Mesendoderm (in vitro differentiated cells): ENCODE measurements around the gene EGF.
"Not testable (repeated sequence)": the region's sequence is repeated elsewhere in the genome, so short reads cannot be mapped to it uniquely, and the experiment has no call there.

Source experiments
- DNase-seq: peaks from one replicate; pipeline ENCODE4 v3.0.0; 2013
- H2AK5ac ChIP-seq: 2 replicates; pipeline ENCODE4 v1.6.1; 2013; ENCODE audit warnings: low read length, inconsistent platforms
- H2BK120ac ChIP-seq: 2 replicates; pipeline ENCODE4 v1.6.1; 2013; ENCODE audit warnings: low read depth, mild to moderate bottlenecking, low read length, moderate library complexity, mixed read lengths
- H2BK15ac ChIP-seq: replicated peaks from 2 replicates; pipeline ENCODE4 v1.6.1; 2013; ENCODE audit warnings: low read depth, mild to moderate bottlenecking, moderate library complexity
- H2BK5ac ChIP-seq: 2 replicates; pipeline ENCODE4 v1.6.1; 2013; ENCODE audit warnings: low read length, inconsistent platforms
- H3K18ac ChIP-seq: 2 replicates; pipeline ENCODE4 v1.6.1; 2013; ENCODE audit warnings: mild to moderate bottlenecking, low read length, mixed read lengths
- H3K23ac ChIP-seq: one replicate; pipeline ENCODE4 v1.6.1; 2013; ENCODE audit warnings: low read length
- H3K27ac ChIP-seq: 2 replicates; pipeline ENCODE4 v1.5.1; 2013; ENCODE audit warnings: low read depth, mild to moderate bottlenecking, inconsistent platforms, low read length, moderate library complexity
- H3K27me3 ChIP-seq: 2 replicates; pipeline ENCODE4 v1.6.1; 2013; ENCODE audit warnings: low read length, control low read depth, mild to moderate bottlenecking, inconsistent platforms; ENCODE audit not compliant: insufficient read depth, poor library complexity
- H3K36me3 ChIP-seq: 2 replicates; pipeline ENCODE4 v1.6.1; 2013; ENCODE audit warnings: low read length, inconsistent platforms; ENCODE audit not compliant: control insufficient read depth, insufficient read depth
- H3K4ac ChIP-seq: one replicate; pipeline ENCODE4 v1.6.1; 2013; ENCODE audit warnings: low read depth, mild to moderate bottlenecking, low read length, moderate library complexity
- H3K4me1 ChIP-seq: 2 replicates; pipeline ENCODE4 v1.6.1; 2013; ENCODE audit warnings: low read depth, low read length, inconsistent platforms; ENCODE audit not compliant: control insufficient read depth
- H3K4me2 ChIP-seq: 2 replicates; pipeline ENCODE4 v1.6.1; 2013; ENCODE audit warnings: low read length
- H3K4me3 ChIP-seq: 2 replicates; pipeline ENCODE4 v1.5.1; 2013; ENCODE audit warnings: mild to moderate bottlenecking, low read length
- H3K56ac ChIP-seq: one replicate; pipeline ENCODE4 v1.6.1; 2013; ENCODE audit warnings: low read length
- H3K79me1 ChIP-seq: 2 replicates; pipeline ENCODE4 v1.6.1; 2013; ENCODE audit warnings: low read length, inconsistent platforms
- H3K79me2 ChIP-seq: 2 replicates; pipeline ENCODE4 v1.6.1; 2013; ENCODE audit warnings: mild to moderate bottlenecking, low read length; ENCODE audit not compliant: control insufficient read depth, insufficient read depth
- H3K9ac ChIP-seq: 2 replicates; pipeline ENCODE4 v1.6.1; 2013; ENCODE audit warnings: low read length, inconsistent platforms
- H4K5ac ChIP-seq: one replicate; pipeline ENCODE4 v1.6.1; 2013; ENCODE audit warnings: low read length
- H4K8ac ChIP-seq: one replicate; pipeline ENCODE4 v1.6.1; 2013; ENCODE audit warnings: low read depth, mild to moderate bottlenecking, control low read depth, low read length, moderate library complexity
- WGBS: extraction: QIAGEN DNeasy Blood & Tissue Kit; methylation state at CpG from one replicate; pipeline ENCODE4 v1.1.7; 2013; ENCODE audit warnings: low lambda C conversion rate, missing lambda C conversion rate; ENCODE audit not compliant: insufficient coverage; ENCODE audit errors: extremely low coverage; 5-methylcytosine and 5-hydroxymethylcytosine counted together

EGF gene

GRCh38 chr4:109945056-109945455 is 32.4 kb downstream of the EGF start:
- H3K4me1 ChIP-seq = no peaks in the 10 kb centered on the region
- WGBS = no CpG with 5 or more reads among the region's 4 CpGs
- H3K27ac ChIP-seq = no peak overlapping the region

GRCh38 chr4:109946120-109946519 is 33.4 kb downstream of the EGF start:
- Histone ChIP-seq H3K9ac (no peak overlapping the region), H3K4me2 (no peak overlapping the region), H3K27ac (no peak overlapping the region), H2BK5ac (no peak overlapping the region), H3K79me2 (no peaks in the 10 kb centered on the region), H3K4ac (no peak overlapping the region), H3K79me1 (peaks cover 2% of the 10 kb centered on the region), H3K36me3 (peaks cover 2% of the 10 kb centered on the region), H4K5ac (no peak overlapping the region), H3K27me3 (no peaks in the 10 kb centered on the region), H4K8ac (no peak overlapping the region), H3K23ac (no peak overlapping the region), H3K4me3 (no peak overlapping the region), H3K4me1 (no peaks in the 10 kb centered on the region), H3K56ac (no peak overlapping the region), H3K18ac (no peak overlapping the region), H2BK15ac (no peak overlapping the region), H2BK120ac (no peak overlapping the region), H2AK5ac (no peak overlapping the region)
- no CpG with 5 or more reads among the region's 1 CpG for WGBS
- DNase-seq = no peak

More at GRCh38 chr4:109945056-109945455, 32.4 kb downstream of the EGF start:
- no peak overlapping the region for H3K23ac ChIP-seq
- no peak overlapping the region for H3K18ac ChIP-seq
- no peak overlapping the region for H2BK120ac ChIP-seq
- H3K4me2 ChIP-seq = no peak overlapping the region
- no peaks in the 10 kb centered on the region for H3K79me2 ChIP-seq
- peaks cover 2% of the 10 kb centered on the region for H3K36me3 ChIP-seq
- H2BK5ac ChIP-seq = no peak overlapping the region
- no peak for DNase-seq
- H3K79me1 ChIP-seq = peaks cover 2% of the 10 kb centered on the region
- H3K56ac ChIP-seq = no peak overlapping the region
- no peak overlapping the region for H3K4me3 ChIP-seq
- no peak overlapping the region for H2BK15ac ChIP-seq
- H3K27me3 ChIP-seq = no peaks in the 10 kb centered on the region
- no peak overlapping the region for H3K4ac ChIP-seq
- H4K5ac ChIP-seq = no peak overlapping the region
- no peak overlapping the region for H3K9ac ChIP-seq
- H4K8ac ChIP-seq = no peak overlapping the region
- no peak overlapping the region for H2AK5ac ChIP-seq

- WGBS = no CpG with 5 or more reads among the region's 1 CpG
- H3K4me2 ChIP-seq = no peak overlapping the region
- no peaks in the 10 kb centered on the region for H3K79me2 ChIP-seq
- no peak overlapping the region for H2BK15ac ChIP-seq
- no peak overlapping the region for H3K4ac ChIP-seq
- no peak overlapping the region for H3K56ac ChIP-seq
- no peak overlapping the region for H3K4me3 ChIP-seq
- no peak overlapping the region for H3K23ac ChIP-seq
- no peak for DNase-seq
- H3K9ac ChIP-seq = no peak overlapping the region
- H4K5ac ChIP-seq = no peak overlapping the region
- no peak overlapping the region for H2BK120ac ChIP-seq
- no peaks in the 10 kb centered on the region for H3K27me3 ChIP-seq
- H3K4me1 ChIP-seq = no peaks in the 10 kb centered on the region
- H3K18ac ChIP-seq = no peak overlapping the region
- peaks cover 2% of the 10 kb centered on the region for H3K36me3 ChIP-seq
- H3K27ac ChIP-seq = no peak overlapping the region
- no peak overlapping the region for H4K8ac ChIP-seq
- H3K79me1 ChIP-seq = peaks cover under 1% of the 10 kb centered on the region
- H2BK5ac ChIP-seq = no peak overlapping the region
- no peak overlapping the region for H2AK5ac ChIP-seq
These were observed 34.8 kb downstream of the EGF start for GRCh38 chr4:109947457-109947856.

GRCh38 chr4:109947918-109948317 is 35.2 kb downstream of the EGF start:
- no peak overlapping the region for H3K23ac ChIP-seq
- no peak overlapping the region for H3K4me3 ChIP-seq
- H3K9ac ChIP-seq = no peak overlapping the region
- peaks cover 2% of the 10 kb centered on the region for H3K36me3 ChIP-seq
- H2BK120ac ChIP-seq = no peak overlapping the region
- H3K27me3 ChIP-seq = no peaks in the 10 kb centered on the region
- no peak overlapping the region for H3K4ac ChIP-seq
- no peak overlapping the region for H3K27ac ChIP-seq
- H3K56ac ChIP-seq = no peak overlapping the region
- H2BK15ac ChIP-seq = no peak overlapping the region
- no peak overlapping the region for H3K4me2 ChIP-seq
- no peak overlapping the region for H2AK5ac ChIP-seq
- H4K8ac ChIP-seq = no peak overlapping the region
- H2BK5ac ChIP-seq = no peak overlapping the region
- H3K4me1 ChIP-seq = no peaks in the 10 kb centered on the region
- no peak for DNase-seq
- no peaks in the 10 kb centered on the region for H3K79me2 ChIP-seq
- WGBS = no CpG with 5 or more reads among the region's 1 CpG
- no peak overlapping the region for H4K5ac ChIP-seq
- H3K79me1 ChIP-seq = no peaks in the 10 kb centered on the region
- H3K18ac ChIP-seq = no peak overlapping the region

GRCh38 chr4:109949099-109949718 is 36.5 kb downstream of the EGF start:
- H3K56ac ChIP-seq, H2BK15ac ChIP-seq, H3K79me1 ChIP-seq, H3K23ac ChIP-seq, H4K8ac ChIP-seq, H3K79me2 ChIP-seq, H3K18ac ChIP-seq, H3K27me3 ChIP-seq, DNase-seq, H3K4me1 ChIP-seq, H2BK5ac ChIP-seq, H2BK120ac ChIP-seq, H4K5ac ChIP-seq, H3K4me2 ChIP-seq, H2AK5ac ChIP-seq, H3K36me3 ChIP-seq, H3K4ac ChIP-seq, H3K4me3 ChIP-seq, H3K27ac ChIP-seq, H3K9ac ChIP-seq: not testable (repeated sequence)
- no CpG with 5 or more reads among the region's 9 CpGs for WGBS

GRCh38 chr4:109952612-109953011 is 39.9 kb downstream of the EGF start:
- no peaks in the 10 kb centered on the region for H3K79me1 ChIP-seq
- no peak overlapping the region for H3K18ac ChIP-seq
- H2AK5ac ChIP-seq = no peak overlapping the region
- H3K36me3 ChIP-seq = no peaks in the 10 kb centered on the region
- H3K27ac ChIP-seq = no peak overlapping the region
- H3K4me2 ChIP-seq = no peak overlapping the region
- no peaks in the 10 kb centered on the region for H3K27me3 ChIP-seq
- no peak overlapping the region for H3K4ac ChIP-seq
- H2BK120ac ChIP-seq = no peak overlapping the region
- H2BK15ac ChIP-seq = no peak overlapping the region
- H3K56ac ChIP-seq = no peak overlapping the region
- H4K8ac ChIP-seq = no peak overlapping the region
- H4K5ac ChIP-seq = no peak overlapping the region
- H3K9ac ChIP-seq = no peak overlapping the region
- H3K79me2 ChIP-seq = no peaks in the 10 kb centered on the region
- DNase-seq = no peak
- whole genome bisulfite sequencing = no CpG with 5 or more reads among the region's 1 CpG
- no peak overlapping the region for H3K4me3 ChIP-seq
- no peak overlapping the region for H3K23ac ChIP-seq
- no peak overlapping the region for H2BK5ac ChIP-seq
- peaks cover 5% of the 10 kb centered on the region for H3K4me1 ChIP-seq
